ENCODE results near the gene RNF2.
"Not testable (repeated sequence)": the region's sequence is repeated elsewhere in the genome, so short reads cannot be mapped to it uniquely, and the experiment has no call there.

Gene RNF2

DNA sequence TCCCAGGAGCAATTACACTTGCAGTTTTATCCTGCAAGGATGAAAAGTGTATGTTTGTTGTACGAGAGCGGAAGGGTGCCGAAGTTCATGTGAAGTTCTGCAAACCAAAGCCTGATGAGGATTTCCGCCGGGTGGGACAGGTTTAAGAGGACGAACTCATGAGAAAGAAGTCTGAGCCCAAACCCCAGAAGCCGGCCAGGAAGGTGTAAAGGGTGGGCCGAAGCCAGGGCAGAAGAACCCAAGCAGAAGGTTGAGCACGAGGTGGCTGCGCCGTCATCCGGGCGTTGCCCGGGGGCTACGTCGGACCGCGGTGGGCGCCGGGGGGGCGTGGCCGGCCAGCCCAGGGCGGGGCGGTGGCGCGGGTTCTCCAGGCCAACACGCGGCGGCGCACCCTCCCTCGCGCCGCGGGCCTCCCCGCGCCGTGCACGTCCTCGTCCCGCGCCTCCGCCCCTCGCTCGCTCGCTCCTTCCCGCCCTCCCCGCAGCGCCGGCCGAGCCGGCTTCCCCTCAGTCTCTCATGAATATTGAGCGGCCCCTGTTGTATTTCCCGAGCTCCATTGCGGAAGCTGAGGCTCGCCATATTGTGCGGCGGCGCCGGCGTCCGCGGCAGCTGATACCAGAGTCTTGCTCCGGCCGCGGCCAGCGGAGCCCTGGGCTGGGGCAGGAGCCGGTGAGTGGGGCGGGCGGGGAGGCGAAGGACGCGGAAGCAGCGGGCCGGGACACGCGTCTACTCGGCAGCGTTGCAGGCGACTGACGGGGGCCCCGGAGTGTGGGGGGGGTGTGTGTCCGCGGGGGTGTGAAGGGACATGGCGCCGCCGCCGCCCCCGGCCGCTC lies at the start of gene RNF2:
RNF2 (plus strand) TSS at position 578 of the 833 bp plus-strand sequence. CDS start 41,996 bp downstream, outside the sequence.
- peak; percentile 24 to 27 for DNase-seq

DNA sequence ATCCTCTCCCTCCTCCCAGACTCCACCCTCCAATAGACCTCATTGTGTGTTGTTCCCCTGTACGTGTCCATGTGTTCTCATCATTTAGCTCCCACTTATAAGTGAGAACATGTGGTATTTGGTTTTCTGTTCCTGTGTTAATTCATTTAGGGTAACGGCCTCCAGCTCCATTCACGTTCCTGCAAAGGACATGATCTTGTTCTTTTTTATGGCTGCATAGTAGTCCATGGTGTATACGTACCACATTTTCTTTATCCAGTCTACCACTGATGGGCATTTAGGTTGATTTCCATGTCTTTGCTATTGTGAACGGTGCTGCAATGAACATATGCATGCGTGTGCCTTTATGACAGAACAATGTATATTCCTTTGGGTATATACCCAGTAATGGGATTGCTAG lies 45.4 kb upstream of the RNF2 start:
- not testable (repeated sequence) for DNase-seq

DNA sequence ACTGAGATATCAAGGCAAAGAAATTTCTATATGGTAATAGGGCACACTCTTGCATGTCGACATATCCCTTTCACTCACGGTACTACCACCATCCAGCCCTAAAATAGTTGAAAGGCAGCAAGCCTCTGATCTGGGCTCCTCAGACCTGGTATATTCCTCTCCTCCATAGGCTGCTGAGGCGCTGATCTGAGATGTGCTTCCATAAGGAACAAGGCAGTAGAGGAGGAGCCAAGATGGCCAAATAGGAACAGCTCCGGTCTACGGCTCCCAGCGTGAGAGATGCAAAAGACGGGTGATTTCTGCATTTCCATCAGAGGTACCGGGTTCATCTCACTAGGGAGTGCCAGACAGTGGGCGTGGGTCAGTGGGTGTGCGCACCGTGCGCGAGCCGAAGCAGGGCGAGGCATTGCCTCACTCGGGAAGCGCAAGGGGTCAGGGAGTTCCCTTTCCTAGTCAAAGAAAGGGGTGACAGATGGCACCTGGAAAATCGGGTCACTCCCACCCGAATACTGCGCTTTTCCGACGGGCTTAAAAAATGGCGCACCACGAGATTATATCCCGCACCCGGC lies 44.0 kb upstream of the RNF2 start:
- DNase-seq: not testable (repeated sequence)

DNA sequence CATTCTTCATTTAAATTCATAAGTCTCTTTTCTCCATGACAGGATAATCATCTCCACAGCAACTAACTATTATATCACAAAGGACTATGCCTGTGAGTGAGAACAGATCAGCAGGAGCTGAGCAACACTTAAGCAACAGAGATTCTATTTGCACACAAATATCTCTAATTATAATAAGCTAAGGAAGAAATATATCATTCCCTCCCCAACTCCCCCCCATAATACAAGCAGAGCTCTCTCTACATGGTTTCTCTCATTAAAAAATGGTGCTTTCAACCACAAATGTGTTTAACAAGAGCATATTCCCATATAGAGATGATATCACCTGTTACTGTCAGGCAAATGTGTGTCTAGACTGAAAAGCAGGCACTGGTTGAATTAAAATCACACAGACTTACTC lies 36.5 kb upstream of the RNF2 start:
- no peak for DNase-seq

DNA sequence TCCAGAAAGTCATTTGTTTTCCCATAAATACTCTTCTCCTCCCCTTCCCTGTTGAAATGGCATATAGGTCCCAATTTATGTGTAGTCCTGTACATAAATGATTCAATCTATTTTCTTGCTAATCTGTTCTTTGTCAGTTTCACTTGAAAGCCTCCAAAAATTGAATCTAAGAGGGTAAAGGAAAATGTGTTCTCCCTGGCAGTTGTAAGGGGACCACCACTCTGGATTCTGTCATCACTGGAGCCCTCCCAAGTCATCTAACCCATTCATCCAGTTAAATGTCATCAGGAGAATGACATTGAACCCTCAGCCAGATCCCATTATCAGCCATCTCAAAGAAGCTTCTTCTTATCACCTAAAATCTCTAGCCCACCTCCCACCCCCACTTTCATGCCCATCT lies 35.0 kb upstream of the RNF2 start:
- DNase-seq: no peak

DNA sequence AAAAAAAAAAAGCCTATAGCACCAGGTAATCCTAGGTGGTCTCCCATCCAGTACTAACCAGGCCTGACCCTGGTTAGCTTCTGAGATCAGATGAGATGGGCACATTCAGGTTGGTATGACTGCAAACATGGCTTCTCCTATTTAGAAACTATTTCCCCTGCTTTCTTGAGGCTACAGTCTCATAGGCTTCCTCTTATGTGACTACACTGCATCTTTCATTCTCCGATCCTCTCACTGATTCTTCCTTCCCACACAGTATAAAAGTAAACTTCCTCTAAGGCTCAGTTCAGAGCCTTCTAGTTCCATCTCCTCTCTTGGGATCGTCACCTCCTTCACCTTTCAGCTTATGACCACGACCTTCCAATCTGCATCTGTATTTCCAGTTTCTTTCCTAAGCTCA lies 30.4 kb upstream of the RNF2 start:
- DNase-seq: no peak

DNA sequence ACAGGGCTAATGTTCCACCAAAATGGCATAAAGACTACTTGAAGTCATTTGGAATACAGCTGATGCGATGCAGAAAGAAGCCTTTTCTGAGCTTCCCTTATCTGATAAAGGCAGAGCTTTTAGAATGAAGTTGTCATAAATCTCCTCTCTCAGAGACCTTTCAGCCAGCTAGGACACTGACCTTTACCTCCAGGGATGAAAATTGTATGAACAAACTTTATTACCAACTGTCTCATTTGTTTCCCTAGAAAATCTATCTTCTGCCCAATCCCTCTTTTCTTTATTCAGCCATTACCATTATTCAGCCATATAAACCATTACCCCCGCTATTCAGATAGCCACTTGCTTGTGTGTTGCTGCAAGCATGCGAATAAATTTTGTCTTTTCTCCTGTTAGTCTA lies 29.7 kb upstream of the RNF2 start:
- no peak for DNase-seq

DNA sequence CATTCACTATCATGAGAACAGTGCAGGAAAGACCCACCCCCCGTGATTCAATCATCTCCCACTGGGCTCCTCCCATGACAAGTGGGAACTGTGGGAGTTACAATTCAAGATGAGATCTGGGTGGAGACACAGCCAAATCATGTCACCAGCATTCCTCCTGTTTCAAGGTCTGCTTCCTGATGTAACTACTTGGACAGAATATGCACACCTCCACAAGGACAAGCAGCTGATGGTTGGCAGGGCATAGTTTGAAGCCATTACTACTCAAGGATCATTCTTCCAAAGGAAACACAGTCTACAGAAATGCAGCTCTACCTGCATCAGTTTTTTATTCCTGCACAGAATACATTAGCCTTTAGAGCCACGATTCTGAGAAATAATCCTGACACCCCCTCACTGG lies 28.5 kb upstream of the RNF2 start:
- no peak for DNase-seq

DNA sequence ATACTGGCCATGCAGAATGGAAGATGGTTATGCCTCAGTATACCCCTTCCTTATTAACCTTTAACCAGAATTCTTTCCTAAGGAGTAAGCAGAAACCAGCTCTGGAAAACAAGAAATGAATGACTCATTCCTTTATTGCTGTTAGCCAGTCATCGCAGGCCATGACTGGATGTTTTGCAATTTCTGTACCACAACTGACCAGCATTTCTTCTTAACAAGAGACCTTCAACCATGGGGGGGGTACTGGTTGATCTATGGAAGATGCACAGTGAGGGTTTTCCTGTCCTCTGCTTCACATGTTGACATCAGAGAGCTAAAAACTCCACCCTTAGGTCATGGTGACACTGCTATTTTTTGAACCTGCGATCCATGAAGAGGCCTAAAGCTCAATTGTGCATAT lies 28.0 kb upstream of the RNF2 start:
- DNase-seq: peak; percentile 66 to 73

DNA sequence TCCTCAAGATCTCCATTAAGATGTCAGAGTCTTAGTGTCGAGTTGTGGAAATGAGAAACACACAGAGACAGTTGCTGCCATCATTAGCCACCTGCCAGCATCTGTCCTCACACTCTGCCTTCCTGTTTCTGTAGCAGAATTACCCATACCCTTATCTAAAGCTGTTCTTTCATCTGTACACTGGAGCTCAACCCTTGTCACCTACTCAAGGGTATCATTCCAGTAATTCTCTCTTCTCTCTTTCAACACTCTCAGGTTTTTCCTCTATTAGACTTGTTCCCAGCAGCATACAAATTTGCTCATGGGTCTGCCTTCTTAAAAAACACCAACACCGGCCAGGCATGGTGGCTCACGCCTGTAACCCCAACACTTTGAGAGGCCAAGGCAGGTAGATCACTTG lies 27.4 kb upstream of the RNF2 start:
- peak in 1 of 2 experiments; percentile 5 for DNase-seq

DNA sequence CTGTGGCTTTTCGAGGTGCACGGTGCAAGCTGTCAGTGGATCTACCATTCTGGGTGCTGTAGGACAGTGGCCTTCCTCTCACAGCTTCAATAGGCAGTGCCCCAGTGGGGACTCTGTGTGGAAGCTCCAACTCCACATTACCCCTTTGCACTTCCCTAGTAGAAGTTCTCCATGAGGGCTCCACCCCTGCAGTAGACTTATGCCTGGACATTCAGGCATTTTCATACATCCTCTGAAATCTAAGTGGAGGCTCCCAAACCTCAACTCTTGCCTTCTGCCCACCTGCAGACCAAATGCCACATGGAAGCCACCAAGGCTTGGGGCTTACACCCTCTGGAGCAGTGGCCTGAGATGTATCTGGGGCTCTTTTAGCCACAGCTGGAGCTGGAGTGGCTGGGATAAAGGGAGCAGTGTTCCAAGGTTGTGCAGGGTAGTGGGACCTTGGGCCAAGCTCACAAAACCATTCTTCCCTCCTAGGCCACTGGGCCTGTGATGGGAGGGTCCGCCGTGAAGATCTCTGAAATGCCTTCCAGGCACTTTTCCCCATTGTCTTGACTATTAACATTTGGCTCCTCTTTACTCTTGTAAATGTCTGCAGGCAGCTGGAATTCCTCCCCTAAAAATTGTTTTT lies 18.0 kb upstream of the RNF2 start:
- no peak for DNase-seq

DNA sequence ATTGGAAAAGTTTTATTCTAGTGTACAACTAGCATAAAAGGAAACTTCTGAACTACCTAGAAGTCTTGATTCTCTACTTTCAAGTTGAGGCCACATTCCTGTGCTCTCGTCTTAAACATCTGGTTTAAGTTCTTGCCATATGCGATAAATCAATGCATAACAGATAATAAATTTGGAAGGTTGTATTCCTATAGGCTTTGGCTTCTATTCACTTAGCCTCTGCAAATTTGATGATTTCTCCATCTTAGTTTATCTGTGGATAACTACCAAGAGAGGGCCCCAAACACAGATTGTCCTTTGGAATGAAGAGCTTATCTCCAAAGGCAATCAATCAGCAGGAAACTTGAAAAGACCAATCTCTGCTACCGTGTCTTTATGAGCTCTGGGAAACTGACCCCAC lies 11.7 kb upstream of the RNF2 start:
- no peak for DNase-seq

DNA sequence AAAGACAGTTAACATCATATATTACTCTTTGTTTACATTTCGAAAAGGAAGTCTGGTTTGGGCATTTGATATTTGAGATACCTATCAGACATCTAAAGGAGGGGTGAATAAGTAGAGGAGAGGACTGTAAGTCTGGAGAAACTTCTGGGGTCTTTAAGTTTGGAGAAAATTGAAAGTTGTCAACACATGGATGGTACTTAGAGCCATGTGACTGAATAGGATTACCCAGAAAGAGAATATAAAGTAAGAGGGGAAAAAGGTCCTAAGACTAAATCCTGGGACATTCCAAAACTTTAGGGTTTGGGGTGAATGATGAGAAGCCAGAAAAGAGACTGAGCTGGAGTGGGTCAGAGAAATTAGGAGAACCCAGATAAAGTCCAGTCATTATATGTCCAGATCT lies 10.1 kb upstream of the RNF2 start:
- no peak for DNase-seq

DNA sequence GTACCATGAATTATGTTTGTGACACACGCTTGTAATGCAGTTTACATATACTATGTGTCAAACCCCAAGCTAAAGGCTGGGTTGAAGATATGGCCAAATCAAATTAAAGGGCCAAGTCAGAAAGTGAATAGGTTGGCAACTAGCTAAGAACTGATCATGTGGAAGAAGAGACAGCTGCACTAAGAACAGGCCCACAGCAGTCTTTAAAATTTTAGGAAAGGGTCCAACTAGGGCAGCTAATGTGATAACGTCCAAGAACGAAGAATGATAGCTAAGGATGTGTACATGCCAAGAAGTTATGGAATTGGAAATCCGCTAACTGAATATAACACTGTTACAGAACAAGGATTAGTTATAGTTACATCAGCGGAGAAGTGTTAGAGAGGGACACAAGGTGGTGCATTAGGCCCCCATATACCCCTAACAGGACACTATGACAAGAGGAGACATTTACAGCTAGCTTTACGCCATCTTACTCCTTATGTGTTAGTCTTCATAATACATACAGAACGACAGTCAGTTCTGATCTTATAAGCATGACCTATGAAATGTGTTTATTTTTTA lies 6.5 kb upstream of the RNF2 start:
- no peak for DNase-seq

DNA sequence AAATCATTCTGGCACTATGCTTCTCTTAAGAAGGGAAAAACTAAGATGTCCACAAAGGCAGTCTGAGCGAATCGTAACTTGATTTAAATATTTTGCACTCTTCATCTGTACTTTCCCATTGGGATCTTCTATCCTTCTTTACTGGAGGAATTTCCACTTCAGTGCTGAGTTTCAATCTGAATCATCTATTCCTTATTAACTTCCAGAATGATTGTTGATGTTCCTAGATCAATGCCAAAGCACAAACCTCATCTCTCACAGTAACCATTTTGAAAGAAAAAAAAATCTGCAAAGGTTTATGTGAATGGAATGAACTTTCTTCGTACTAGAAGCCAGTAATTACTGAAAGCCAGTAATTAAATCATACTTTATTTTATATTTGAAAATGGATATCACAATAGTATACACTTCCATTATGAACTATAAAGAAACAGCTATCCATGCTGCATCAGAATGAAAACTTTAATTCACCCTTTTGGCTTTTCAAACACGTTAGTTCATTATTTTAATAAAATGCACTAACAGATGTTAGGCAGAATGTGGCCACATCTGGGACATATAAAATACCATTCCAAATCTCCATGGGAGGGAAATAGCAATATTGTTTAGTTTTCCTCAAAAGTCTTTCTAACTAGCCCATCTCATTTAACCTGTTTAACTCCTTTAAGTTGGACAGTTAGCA lies 5.5 kb upstream of the RNF2 start:
- DNase-seq: no peak

DNA sequence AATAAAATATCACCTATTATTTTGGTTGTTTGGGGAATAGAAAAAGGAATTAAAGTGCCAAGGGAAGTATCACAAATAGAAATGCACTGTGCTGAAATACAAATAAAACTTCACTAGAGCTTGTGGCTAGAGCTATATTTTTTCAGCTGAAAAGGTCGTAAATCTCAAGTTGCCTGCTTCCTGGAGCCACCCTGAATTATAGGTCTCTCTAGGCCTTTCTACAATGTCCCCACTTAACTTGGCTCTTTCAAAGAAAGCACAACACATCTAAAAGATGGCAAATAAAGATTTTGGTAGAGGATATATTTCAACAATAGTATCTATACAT lies 5.0 kb upstream of the RNF2 start:
- no peak for DNase-seq

DNA sequence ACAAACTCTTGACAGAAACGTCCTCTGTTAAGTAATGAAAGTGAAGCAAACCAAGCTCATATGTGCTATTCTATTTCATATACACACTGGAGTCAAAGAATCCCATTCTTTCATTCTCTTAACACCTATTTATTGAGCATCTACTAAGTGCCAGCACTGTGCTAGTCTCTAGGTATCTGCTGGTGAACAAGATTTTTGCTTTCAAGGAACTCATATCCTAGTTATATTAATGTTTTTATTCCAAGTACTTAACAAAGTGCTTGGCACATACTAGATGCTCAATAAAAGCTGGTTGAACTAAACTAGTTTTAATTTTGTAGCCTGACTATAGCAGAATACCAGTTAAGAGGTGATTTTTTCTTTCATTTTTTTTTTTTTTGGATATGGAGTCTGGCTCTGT lies 3.6 kb upstream of the RNF2 start:
- no peak for DNase-seq

DNA sequence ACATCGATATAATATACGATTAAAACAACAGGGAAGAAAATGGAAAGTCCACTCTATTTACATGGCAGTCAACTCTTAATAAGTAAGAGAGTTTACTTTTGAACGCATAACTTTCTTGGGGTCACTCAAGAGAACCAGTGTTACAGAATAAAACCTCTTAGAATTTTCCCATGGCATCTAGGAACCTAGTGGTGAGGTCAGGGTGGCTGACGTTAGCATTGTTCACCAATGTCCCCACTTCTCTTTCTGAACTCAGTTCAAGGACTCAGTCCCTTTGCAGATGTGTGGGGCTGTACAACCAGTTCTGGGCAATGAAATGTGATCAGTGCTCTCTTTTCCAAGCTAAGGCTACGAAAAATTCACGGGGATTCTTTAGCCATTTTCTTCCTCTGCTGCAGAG lies 2.6 kb upstream of the RNF2 start:
- no peak for DNase-seq

DNA sequence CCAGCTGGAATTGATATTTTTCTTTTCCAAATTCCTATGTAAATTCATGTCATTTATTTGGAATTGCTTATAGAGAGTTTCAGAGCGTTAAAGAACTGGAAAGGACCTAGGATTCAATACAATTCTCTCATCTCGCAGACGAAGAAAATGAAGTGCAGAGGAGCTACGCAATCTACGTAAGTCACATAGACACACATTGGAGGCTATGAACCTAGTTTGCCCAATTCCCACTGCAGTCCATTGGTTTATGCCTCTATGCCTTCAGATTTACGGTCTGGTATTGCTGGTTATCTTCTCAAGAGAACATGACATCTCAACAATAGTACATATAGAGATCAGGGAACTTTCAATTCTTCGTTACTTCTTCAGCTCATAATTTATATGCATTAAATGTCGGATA lies 971 bp upstream of the RNF2 start:
- DNase-seq: no peak

DNA sequence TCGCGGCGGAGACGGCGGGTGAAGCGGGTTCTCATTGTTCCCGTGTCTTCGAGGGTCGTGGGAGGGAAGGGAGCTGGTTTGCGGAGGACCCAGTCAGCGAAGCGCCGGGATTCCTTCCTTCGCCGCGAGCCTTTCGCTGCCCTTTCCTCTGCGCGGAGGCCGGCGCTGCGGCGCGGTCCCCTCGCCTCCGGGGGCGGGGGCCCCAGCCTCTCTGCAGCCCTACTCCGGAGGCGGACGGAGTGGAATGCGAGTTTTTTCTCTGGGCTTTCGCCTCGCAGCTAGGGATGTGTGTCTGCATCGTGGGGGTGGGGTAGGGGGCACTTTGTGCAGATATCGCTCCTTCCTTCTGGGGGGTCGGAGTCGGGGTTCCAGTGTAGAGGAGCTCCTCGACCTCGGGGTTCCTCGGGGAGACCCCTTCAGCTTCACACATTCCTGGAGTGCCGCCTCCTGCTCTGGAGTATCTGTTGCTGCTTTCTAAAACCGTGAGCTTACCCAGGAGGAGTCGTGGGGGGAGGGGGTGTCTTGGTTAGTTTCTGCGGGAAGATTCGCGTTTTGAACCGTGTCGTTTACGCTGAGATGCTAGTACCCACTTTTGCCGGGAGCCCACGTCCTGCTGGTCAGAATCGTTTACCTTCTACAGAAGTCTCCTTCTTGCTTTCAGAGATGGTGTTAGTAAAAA lies 595 bp downstream of the RNF2 start:
- no peak for DNase-seq

DNA sequence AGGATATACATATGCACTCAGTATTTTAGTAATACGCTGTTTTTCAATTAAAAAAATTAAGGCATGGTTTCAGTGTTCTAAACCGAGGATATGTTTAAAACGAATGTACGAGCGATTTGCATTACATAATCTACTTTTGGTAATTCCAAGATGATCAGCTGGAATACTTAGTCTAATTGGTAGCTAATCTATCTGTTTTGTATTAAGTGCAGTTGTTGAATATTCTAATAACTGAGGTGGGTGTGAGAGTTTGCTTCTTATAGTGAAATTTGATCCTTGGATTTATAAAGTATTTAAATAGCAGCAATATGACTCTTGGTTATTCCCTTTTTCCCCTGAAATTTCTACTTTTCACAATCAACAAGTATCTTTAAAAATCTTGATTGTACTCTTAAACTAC lies 1.3 kb downstream of the RNF2 start:
- DNase-seq: no peak

DNA sequence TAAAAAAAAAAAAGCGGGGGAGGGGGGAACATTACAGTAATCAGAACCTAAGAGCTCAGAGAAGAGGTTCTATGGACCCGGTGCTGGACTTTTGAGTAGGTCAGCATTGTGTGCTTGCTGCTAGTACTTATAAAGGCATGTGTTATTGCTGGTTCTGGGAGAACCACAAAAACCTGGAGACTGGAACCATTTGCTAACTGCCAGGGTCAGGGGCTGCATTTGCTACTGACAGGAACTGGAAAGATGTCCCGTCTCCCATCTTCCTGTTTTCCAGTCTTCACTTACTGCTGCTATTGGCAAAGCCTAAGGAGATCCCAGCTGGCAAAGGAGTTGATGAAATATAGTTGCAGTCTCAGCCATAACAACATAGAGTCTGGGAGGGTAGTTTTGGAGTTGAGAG lies 4.3 kb downstream of the RNF2 start:
- DNase-seq: no peak
